ENCODE data around the gene ARPP21.

ARPP21 gene

GRCh38 chr3:35761311-35761710, 122.0 kb downstream of the ARPP21 start:
- TF ChIP-seq CTCF (conservative IDR thresholded peaks at IDR 0.05) (no peak), ZFX (IDR thresholded peaks at IDR 0.05) (no peak)
- H3K27ac ChIP-seq, result no peak overlapping the region

- TF ChIP-seq ZFX (IDR thresholded peaks at IDR 0.05) (no peak), CTCF (conservative IDR thresholded peaks at IDR 0.05) (no peak)
Measured at GRCh38 chr3:35772381-35773015, 133.2 kb downstream of the ARPP21 start.

GRCh38 chr3:35773417-35773816, 134.1 kb downstream of the ARPP21 start:
- TF ChIP-seq CTCF (conservative IDR thresholded peaks at IDR 0.05) (no peak), ZFX (IDR thresholded peaks at IDR 0.05) (no peak)
- H3K27ac ChIP-seq, result no peak overlapping the region

More at GRCh38 chr3:35772381-35773015, 133.2 kb downstream of the ARPP21 start:
- H3K27ac ChIP-seq, result no peak overlapping the region

- no peak overlapping the region for H3K27ac ChIP-seq
- TF ChIP-seq CTCF (conservative IDR thresholded peaks at IDR 0.05), result no peak
- no peak for TF ChIP-seq ZFX (IDR thresholded peaks at IDR 0.05)
Measured at GRCh38 chr3:35776346-35776745, 137.0 kb downstream of the ARPP21 start.

- H3K27ac ChIP-seq, result no peak overlapping the region
- TF ChIP-seq CTCF (conservative IDR thresholded peaks at IDR 0.05) (no peak), ZFX (IDR thresholded peaks at IDR 0.05) (no peak)
Measured at GRCh38 chr3:35777065-35777464, 137.7 kb downstream of the ARPP21 start.

GRCh38 chr3:35777563-35778554, 138.5 kb downstream of the ARPP21 start:
- H3K27ac ChIP-seq, result no peak overlapping the region
- TF ChIP-seq ZFX (IDR thresholded peaks at IDR 0.05) (no peak), CTCF (conservative IDR thresholded peaks at IDR 0.05) (no peak)

- H3K27ac ChIP-seq, result no peak overlapping the region
- no peak for TF ChIP-seq ZFX (IDR thresholded peaks at IDR 0.05)
- TF ChIP-seq CTCF (conservative IDR thresholded peaks at IDR 0.05), result no peak
Measured at GRCh38 chr3:35779611-35780010, 140.3 kb downstream of the ARPP21 start.
